Panc1 (cell line): ENCODE data around the gene CHMP5. TPM values are rescaled to one million over a fixed set of nuclear protein-coding genes. Genes with fewer than 3 reads are reported as not detected.
A peak's percentile ranks its signal among the peaks of the same experiment; 100 is the strongest.

ENCODE experiments used
- ATAC-seq: fragments of 200-7000 bp; cut with Tn5 transposase; 2 replicates; pipeline ENCODE4 v1.9.1; 2020; ENCODE audit warnings: mild to moderate bottlenecking, moderate library complexity
- BruUV-seq: library from RNA; stranded (reverse); fragments of 400-500 nt; replicated peaks from 2 replicates; lab custom pipeline; 2021; lab: Mats Ljungman, UMichigan
- CTCF ChIA-PET: fragments of 300-600 bp; sonication (Branson Sonifier 250); formaldehyde crosslinking; loops from one replicate; lab custom pipeline; 2022; ENCODE audit warnings: antibody characterized with exemption; lab: Charles Lee
- POLR2A ChIA-PET: fragments of 300-600 bp; sonication (Branson Sonifier 250); formaldehyde crosslinking; loops from one replicate; lab custom pipeline; 2022; ENCODE audit warnings: antibody characterized with exemption; lab: Charles Lee
- DNase-seq: peaks from one replicate; pipeline ENCODE4 v3.0.0-alpha.2; 2010; ENCODE audit warnings: low read depth, low spot score
- H3K27ac ChIP-seq: 2 replicates; pipeline ENCODE4 v1.5.1; 2011; ENCODE audit warnings: mild to moderate bottlenecking, low read length, inconsistent platforms
- H3K27me3 ChIP-seq: fragments of 200-500 bp; sonication (Bioruptor generic); 2 replicates; pipeline ENCODE4 v1.6.0; 2014; ENCODE audit warnings: low read length, inconsistent platforms; ENCODE audit not compliant: control insufficient read depth, insufficient read depth
- H3K36me3 ChIP-seq: fragments of 200-500 bp; sonication (Bioruptor generic); 2 replicates; pipeline ENCODE4 v1.5.1; 2014; ENCODE audit warnings: inconsistent platforms, mild to moderate bottlenecking, low read length, moderate library complexity; ENCODE audit not compliant: control insufficient read depth, insufficient read depth
- H3K4me1 ChIP-seq: 2 replicates; pipeline ENCODE4 v1.5.1; 2011; ENCODE audit warnings: inconsistent platforms, mild to moderate bottlenecking, low read length, moderate library complexity; ENCODE audit not compliant: control insufficient read depth, insufficient read depth
- H3K4me3 ChIP-seq, 2 experiments: 2 replicates each; pipeline ENCODE4 v1.5.1; 2011 to 2012; ENCODE audit warnings: low read depth in 2 of 2, low read length in 2 of 2, mild to moderate bottlenecking in 2 of 2, inconsistent platforms in 1 of 2, moderate library complexity in 1 of 2
- H3K9me3 ChIP-seq: fragments of 200-500 bp; sonication (Bioruptor generic); 2 replicates; pipeline ENCODE4 v1.5.1; 2014; ENCODE audit warnings: low read depth, mild to moderate bottlenecking, inconsistent platforms, low read length, moderate library complexity; ENCODE audit not compliant: control insufficient read depth, insufficient read depth
- POLR2AphosphoS5 ChIP-seq: IDR thresholded peaks from 2 replicates; pipeline ENCODE4 v1.6.1; 2012; ENCODE audit warnings: mild to moderate bottlenecking, low read depth, low read length, moderate library complexity
- SIN3A ChIP-seq: IDR thresholded peaks from 2 replicates; pipeline ENCODE4 v1.6.1; 2012; ENCODE audit warnings: low read depth, mild to moderate bottlenecking, low read length, moderate library complexity, borderline replicate concordance; ENCODE audit not compliant: insufficient read depth
- TCF7L2 ChIP-seq: IDR thresholded peaks from 2 replicates; pipeline ENCODE4 v1.6.1; 2011; ENCODE audit warnings: mild to moderate bottlenecking, low read depth, low read length, inconsistent platforms
- in situ Hi-C: cut with HindIII; loops from 2 replicates; pipeline ENCODE4 v1.10.0; 2016; ENCODE audit warnings: low sequenced_read_pairs, low pct_unique_long_range_greater_than_20kb
- intact Hi-C: fragments of 100-400 bp; cut with micrococcal nuclease; formaldehyde crosslinking; loops from one replicate; pipeline ENCODE4 v1.10.0; 2022; ENCODE audit not compliant: unreplicated experiment
- total RNA-seq: library from RNA; stranded (reverse); gene quantifications from one replicate; pipeline ENCODE4 v1.2.1, GENCODE V29; 2021; ENCODE audit not compliant: unreplicated experiment
- TF ChIP-seq, protein P1 (sequence below): fragments of 450-650 bp; IDR thresholded peaks from 2 replicates; pipeline ENCODE4 v1.5.1; 2017; ENCODE audit warnings: mild to moderate bottlenecking
- TF ChIP-seq, protein P2 (sequence below), 2 experiments: IDR thresholded peaks; 2 replicates each; pipeline ENCODE4 v1.6.1; 2011 to 2012; ENCODE audit warnings: low read depth in 2 of 2, control low read depth in 1 of 2, low read length in 1 of 2, mild to moderate bottlenecking in 1 of 2, moderate library complexity in 1 of 2; ENCODE audit not compliant: insufficient read depth in 1 of 2

CHMP5 gene
- total RNA-seq, 1 experiment from 2014 or later: 74.5 TPM

DNA sequence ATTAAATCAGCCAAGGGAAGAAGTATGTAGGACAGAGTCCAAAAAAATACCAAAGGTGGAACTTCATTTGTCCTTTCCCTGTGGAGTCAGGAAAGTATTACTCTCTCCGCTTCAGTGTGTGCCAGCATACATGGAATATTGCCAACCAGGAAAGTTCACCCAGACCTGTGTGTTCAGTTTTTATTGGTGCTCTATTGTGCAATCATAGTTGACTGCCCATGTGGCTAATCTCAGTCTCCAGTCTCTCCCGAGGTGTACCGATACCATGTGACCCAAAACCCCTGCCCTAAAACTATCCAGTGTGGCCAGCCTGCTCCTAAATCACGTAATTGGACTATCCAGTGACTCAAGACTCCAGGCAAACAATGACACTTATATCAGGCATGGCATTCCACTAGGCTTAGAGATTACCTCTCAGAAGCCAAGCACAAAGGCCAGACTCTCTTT, 64.3 kb downstream of the CHMP5 start:
- Histone ChIP-seq H3K4me3 (no peak overlapping the region), H3K27me3 (no peaks in the 10 kb centered on the region), H3K27ac (peak overlapping the region; percentile 63), H3K9me3 (no peaks in the 10 kb centered on the region), H3K36me3 (peaks cover 5% of the 10 kb centered on the region), H3K4me1 (peaks cover 16% of the 10 kb centered on the region)
- POLR2A ChIA-PET: no interaction called here
- in situ Hi-C loops: no loop called here
- BruUV-seq: no TSS peak
- CTCF ChIA-PET: no interaction called here
- TF ChIP-seq, protein P1, sequence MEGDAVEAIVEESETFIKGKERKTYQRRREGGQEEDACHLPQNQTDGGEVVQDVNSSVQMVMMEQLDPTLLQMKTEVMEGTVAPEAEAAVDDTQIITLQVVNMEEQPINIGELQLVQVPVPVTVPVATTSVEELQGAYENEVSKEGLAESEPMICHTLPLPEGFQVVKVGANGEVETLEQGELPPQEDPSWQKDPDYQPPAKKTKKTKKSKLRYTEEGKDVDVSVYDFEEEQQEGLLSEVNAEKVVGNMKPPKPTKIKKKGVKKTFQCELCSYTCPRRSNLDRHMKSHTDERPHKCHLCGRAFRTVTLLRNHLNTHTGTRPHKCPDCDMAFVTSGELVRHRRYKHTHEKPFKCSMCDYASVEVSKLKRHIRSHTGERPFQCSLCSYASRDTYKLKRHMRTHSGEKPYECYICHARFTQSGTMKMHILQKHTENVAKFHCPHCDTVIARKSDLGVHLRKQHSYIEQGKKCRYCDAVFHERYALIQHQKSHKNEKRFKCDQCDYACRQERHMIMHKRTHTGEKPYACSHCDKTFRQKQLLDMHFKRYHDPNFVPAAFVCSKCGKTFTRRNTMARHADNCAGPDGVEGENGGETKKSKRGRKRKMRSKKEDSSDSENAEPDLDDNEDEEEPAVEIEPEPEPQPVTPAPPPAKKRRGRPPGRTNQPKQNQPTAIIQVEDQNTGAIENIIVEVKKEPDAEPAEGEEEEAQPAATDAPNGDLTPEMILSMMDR: no peak
- peak; percentile 67 for TF ChIP-seq POLR2AphosphoS5
- TF ChIP-seq SIN3A: no peak
- peak; percentile 44; the same call in 1 of the 2 replicates for TF ChIP-seq TCF7L2
- peak; percentile 93 for ATAC-seq
- DNase-seq: peak; percentile 98
- intact Hi-C loops: no loop called here

DNA sequence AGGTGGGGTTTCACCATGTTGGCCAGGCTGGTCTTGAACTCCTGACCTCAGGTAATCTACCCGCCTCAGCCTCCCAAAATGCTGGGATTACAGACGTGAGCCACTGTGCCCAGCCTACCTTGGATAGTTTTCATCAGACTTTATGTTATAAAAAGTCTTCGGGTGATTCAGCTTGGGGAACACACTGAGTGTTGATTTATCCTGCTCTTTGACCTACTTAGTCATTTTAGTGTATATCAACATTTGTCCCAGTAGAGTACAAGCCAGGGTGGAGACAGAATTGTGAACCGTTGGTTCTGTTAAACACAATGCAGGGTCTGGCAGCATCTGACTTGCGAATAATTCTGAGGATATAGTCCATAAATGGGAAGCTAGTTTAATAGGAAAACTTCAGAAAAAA, 65.1 kb downstream of the CHMP5 start:
- Histone ChIP-seq H3K36me3 (peaks cover 5% of the 10 kb centered on the region), H3K4me1 (peaks cover 16% of the 10 kb centered on the region), H3K27me3 (no peaks in the 10 kb centered on the region), H3K4me3 (no peak overlapping the region), H3K27ac (peak overlapping the region; percentile 7; the same call in 1 of the 2 replicates), H3K9me3 (no peaks in the 10 kb centered on the region)
- ATAC-seq (peak; percentile 72), DNase-seq (peak; percentile 82)
- TF ChIP-seq, protein P1: no peak
- TF ChIP-seq POLR2AphosphoS5: 0 out of 2 replicates have a peak, but pooled peaks have one; percentile 27
- ChIA-PET POLR2A (interaction anchor here (0.5 kb wide), 1 partner anchor 180 kb away, joined by 4 read pairs; no protein-coding TSS in a partner anchor), CTCF (no interaction called here)
- intact Hi-C loops (no loop called here), in situ Hi-C loops (no loop called here)
- BruUV-seq: no TSS peak

DNA sequence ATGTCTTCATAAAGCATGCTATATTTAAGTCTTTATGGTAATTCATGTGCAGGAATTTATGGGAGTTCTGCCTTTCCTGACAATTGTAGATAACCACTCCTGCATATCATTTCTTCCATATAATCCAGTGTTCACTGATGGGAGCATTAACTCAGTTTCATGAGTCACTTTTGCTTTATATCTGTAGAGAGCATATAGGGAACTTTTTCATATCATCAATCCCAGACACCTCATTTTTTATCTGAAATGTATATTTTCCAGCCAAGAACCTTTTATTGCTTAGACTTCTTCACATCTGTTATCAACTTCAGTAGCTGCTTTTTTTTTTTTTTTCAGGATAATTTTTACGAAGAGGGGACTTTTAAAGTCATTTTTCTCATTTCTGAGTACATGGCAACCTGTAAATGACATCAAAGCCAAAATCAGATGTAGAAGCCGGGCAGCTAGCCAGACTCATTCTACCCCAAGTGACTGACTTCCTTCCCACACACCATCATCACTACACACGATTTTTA, 66.6 kb downstream of the CHMP5 start:
- intact Hi-C loops: no loop called here
- peaks cover 16% of the 10 kb centered on the region for H3K4me1 ChIP-seq
- ChIA-PET POLR2A (no interaction called here), CTCF (no interaction called here)
- H3K4me3 ChIP-seq: no peak overlapping the region
- H3K27ac ChIP-seq: no peak overlapping the region
- TF ChIP-seq, protein P1: no peak
- TF ChIP-seq TCF7L2 (no peak), POLR2AphosphoS5 (no peak), SIN3A (no peak)
- TF ChIP-seq, protein P2, sequence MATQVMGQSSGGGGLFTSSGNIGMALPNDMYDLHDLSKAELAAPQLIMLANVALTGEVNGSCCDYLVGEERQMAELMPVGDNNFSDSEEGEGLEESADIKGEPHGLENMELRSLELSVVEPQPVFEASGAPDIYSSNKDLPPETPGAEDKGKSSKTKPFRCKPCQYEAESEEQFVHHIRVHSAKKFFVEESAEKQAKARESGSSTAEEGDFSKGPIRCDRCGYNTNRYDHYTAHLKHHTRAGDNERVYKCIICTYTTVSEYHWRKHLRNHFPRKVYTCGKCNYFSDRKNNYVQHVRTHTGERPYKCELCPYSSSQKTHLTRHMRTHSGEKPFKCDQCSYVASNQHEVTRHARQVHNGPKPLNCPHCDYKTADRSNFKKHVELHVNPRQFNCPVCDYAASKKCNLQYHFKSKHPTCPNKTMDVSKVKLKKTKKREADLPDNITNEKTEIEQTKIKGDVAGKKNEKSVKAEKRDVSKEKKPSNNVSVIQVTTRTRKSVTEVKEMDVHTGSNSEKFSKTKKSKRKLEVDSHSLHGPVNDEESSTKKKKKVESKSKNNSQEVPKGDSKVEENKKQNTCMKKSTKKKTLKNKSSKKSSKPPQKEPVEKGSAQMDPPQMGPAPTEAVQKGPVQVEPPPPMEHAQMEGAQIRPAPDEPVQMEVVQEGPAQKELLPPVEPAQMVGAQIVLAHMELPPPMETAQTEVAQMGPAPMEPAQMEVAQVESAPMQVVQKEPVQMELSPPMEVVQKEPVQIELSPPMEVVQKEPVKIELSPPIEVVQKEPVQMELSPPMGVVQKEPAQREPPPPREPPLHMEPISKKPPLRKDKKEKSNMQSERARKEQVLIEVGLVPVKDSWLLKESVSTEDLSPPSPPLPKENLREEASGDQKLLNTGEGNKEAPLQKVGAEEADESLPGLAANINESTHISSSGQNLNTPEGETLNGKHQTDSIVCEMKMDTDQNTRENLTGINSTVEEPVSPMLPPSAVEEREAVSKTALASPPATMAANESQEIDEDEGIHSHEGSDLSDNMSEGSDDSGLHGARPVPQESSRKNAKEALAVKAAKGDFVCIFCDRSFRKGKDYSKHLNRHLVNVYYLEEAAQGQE (IDR thresholded peaks at IDR 0.05; ENCODE audit: insufficient read depth in 1 of 2, low read depth in 2 of 2, low read length in 1 of 2): no peak
- peaks cover 5% of the 10 kb centered on the region for H3K36me3 ChIP-seq
- no peaks in the 10 kb centered on the region for H3K27me3 ChIP-seq
- ATAC-seq (no peak), DNase-seq (no peak)
- no peaks in the 10 kb centered on the region for H3K9me3 ChIP-seq
- in situ Hi-C loops: no loop called here
- BruUV-seq: no TSS peak
